Vagina (tissue), 2 donors: Measurements from ENCODE around the gene GCSAM.

Experiments used
- POLR2AphosphoS5 ChIP-seq, 2 donors: sonication (generic); formaldehyde crosslinking; IDR thresholded peaks; one replicate each; pipeline ENCODE4 v1.9.0; 2017; ENCODE audit warnings: antibody characterized with exemption in 2 of 2, mild to moderate bottlenecking in 2 of 2, low read depth in 1 of 2; ENCODE audit not compliant: insufficient read depth in 1 of 2
- TF ChIP-seq, protein P1 (sequence below), 3 experiments: fragments of 450-650 bp in 2 of 3; fragments of 200-600 bp in 1 of 3; sonication (generic) in 1 of 3; IDR thresholded peaks; one replicate each; pipeline ENCODE4 v1.5.1; 2017 to 2019; ENCODE audit warnings: antibody characterized with exemption in 3 of 3, mild to moderate bottlenecking in 2 of 3, moderate library complexity in 2 of 3

- TF ChIP-seq, protein P1, sequence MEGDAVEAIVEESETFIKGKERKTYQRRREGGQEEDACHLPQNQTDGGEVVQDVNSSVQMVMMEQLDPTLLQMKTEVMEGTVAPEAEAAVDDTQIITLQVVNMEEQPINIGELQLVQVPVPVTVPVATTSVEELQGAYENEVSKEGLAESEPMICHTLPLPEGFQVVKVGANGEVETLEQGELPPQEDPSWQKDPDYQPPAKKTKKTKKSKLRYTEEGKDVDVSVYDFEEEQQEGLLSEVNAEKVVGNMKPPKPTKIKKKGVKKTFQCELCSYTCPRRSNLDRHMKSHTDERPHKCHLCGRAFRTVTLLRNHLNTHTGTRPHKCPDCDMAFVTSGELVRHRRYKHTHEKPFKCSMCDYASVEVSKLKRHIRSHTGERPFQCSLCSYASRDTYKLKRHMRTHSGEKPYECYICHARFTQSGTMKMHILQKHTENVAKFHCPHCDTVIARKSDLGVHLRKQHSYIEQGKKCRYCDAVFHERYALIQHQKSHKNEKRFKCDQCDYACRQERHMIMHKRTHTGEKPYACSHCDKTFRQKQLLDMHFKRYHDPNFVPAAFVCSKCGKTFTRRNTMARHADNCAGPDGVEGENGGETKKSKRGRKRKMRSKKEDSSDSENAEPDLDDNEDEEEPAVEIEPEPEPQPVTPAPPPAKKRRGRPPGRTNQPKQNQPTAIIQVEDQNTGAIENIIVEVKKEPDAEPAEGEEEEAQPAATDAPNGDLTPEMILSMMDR (IDR thresholded peaks at IDR 0.05): no peak
- no peak for TF ChIP-seq POLR2AphosphoS5 (IDR thresholded peaks at IDR 0.05; ENCODE audit: insufficient read depth in 1 of 2, low read depth in 1 of 2)
Observed at GRCh38 chr3:112133626-112134334, 732 bp upstream of the GCSAM start.
